HG03521 (cell line): Measurements from ENCODE around the gene MTIF2.
"Not testable (repeated sequence)": the region's sequence is repeated elsewhere in the genome, so short reads cannot be mapped to it uniquely, and the experiment has no call there.

Experiments
- ATAC-seq: cut with Tn5 transposase; IDR thresholded peaks from one replicate; pipeline ENCODE4 v1.9.1; 2021; ENCODE audit warnings: mild to moderate bottlenecking, moderate library complexity; ENCODE audit not compliant: unreplicated experiment

The MTIF2 gene

GRCh38 chr2:55268907-55269644 is at the start of gene MTIF2:
Gene MTIF2, minus strand, starts transcription at chr2:55269231. Its CDS starts 5,373 bp downstream, at chr2:55263858.
- ATAC-seq = peak; percentile 98

GRCh38 chr2:55314985-55315384 is 46.0 kb upstream of the MTIF2 start:
- ATAC-seq = no peak

- ATAC-seq = peak; percentile 82
Observed at GRCh38 chr2:55311444-55311870, 42.4 kb upstream of the MTIF2 start.

DNA sequence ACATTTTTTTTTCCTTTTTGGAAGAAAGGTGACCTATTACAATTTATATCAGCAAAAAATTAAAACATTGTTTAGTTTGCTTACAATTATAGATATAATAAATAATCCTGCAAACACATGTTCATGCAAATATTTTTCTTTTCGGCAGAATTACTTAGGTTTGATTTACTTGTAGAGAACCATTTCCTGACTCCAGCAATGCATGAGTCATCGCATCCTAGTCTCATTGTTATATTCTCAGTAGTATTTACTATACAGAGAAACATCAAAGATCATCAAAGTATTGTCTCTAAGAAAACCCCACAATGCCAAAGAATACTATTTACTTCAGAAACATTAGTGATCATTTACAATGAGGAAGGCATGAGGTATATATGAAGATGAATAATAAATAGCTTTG is 40.4 kb upstream of the MTIF2 start:
- no peak for ATAC-seq

DNA sequence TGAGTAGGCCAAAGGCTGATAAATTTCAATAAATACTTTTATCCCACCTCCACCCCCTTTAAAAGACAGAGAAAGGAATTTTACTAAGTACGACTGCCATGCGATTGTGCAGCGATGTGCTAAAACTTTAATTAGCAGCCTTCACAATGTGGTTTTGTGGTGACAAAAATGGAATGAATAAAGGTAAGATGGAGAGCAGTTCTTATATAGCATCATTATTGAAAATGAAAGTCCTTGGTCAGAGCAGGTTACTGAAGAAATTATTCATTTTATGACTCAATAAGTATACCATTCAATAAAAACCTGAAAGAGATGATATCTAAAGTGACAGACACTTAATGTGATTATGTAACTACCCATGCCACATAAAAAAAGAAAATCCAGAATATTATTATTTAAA is 33.2 kb upstream of the MTIF2 start:
- peak; percentile 73 for ATAC-seq

- no peak for ATAC-seq
Observed at GRCh38 chr2:55301277-55301676, 32.2 kb upstream of the MTIF2 start.

DNA sequence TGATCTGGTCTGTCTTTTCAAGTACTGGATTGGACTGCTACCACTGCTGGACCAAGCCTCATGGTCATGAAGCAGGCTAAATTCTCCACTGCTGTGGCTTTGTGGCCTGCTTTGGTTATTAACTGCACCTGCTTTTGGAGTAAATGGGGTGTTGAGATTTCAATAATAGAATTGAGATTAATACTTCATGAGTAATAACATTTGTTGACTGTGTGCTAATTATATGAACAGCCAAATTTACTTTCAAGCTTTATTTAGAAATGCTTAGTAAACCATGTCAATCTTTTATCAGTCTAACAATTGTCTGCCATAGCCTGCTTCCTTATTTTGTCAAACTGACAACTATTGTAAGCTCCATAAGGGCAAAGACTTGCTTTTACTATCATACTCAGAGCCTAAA is 27.4 kb upstream of the MTIF2 start:
- no peak for ATAC-seq

GRCh38 chr2:55283083-55283482 is 14.1 kb upstream of the MTIF2 start:
- no peak for ATAC-seq

DNA sequence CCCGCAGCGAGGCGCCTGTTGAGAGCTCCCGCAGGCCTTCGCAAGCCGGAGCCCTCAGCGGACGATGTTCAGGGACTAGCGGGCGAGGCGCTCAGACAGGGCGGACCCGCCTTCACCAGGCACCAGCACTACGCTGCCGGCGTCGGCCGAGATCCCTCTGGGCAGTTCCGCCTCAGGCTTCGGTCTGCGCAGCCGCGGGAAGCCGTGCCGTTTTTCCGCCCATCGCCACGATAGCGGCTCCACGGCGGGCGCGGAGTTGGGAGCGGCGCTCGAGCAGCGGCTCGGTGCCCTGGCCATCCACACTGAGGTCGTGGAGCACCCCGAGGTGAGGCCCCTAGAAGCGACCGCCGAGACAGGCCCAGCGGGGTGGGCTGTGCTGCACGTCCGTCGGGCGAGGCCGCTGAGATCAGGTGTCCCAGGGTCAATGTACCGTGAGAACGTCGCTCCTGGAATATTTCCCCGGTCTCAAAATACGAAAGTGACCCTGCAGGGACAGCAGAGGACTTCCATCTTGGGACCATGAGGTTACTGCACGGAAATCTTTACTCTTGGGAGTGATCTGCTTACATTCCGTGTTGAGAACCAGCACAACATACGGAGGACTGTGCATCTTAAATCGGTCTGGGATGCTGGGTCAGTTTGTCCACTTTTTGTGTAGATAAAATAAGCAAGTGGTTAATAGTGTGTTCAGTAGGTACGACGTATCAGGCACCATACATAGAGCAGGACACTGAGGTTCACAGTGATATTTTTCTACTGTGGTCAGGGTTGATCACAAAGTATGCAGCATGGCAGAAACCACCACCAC is 13.3 kb upstream of the MTIF2 start:
- ATAC-seq = peak; percentile 99

DNA sequence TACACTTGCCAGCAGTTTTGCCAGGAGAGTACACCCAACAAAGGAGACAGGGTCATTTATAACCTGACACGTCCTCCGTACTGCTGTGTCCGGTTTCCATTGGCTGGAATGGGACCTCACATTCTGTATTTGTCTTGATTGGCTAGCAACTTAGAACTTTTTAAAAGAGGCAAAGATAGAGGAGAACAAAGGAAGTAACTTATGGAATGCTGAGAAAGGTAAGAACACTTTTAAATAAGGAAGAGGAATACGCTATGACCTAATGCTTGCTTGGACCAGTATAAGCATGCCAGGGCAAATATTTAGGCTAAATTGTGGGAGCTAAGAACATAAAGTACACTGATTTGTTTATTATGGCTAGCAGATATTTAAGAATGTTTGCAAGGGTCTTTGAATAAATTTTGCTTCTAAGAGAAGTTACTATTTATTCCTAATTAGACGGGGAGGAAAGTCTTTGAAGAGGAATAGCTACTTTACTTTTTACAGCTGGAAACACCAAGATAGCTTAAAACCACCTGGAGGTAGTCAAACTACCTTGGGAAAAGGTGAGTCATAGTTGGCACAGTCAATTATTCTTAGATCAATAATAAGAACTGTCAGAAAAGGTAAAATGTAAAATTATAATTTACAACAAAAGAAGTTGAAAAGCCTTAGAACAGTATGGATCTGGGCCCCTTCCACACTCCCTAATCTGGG is 12.0 kb upstream of the MTIF2 start:
- ATAC-seq = not testable (repeated sequence)

DNA sequence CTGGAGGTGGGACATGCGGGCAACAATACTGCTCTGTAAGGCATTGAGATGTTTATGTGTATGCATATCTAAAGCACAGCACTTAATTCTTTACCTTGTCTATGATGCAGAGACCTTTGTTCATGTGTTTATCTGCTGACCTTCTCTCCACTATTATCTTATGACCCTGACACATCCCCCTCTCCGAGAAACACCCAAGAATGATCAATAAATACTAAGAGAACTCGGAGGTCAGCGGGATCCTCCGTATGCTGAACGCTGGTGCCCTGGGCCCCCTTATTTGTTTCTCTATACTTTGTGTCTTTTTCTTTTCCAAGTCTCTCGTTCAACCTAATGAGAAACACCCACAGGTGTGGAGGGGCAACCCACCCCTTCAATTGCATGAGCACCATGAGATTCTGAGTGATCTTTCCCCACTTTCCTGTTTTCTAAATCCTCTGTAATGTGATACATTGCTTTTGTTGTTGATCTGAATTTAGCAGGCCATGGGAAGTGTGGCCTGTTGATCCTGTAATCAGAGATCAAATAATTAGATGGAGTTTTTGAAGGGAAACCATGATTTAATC is 10.9 kb upstream of the MTIF2 start:
- ATAC-seq = not testable (repeated sequence)

GRCh38 chr2:55279214-55279835 is 10.3 kb upstream of the MTIF2 start:
- not testable (repeated sequence) for ATAC-seq

- no peak for ATAC-seq
Observed at GRCh38 chr2:55277310-55277709, 8.3 kb upstream of the MTIF2 start.

DNA sequence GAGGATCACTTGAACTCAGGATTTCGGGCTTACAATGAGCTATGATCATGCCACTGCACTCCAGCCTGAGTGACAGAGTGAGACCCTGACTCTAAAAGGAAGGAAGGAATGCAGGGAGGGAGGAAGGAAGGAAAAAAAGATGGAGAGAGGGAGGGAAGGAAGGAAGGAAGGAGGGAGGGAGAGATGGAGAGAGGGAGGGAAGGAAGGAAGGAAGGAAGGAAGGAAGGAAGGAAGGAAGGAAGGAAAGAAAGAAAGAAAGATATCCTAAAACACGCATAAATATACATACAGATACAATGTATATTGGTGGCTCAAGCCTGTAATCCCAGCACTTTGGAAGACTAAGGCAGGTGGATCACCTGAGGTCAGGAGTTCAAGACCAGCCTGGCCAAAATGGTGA is 5.3 kb upstream of the MTIF2 start:
- not testable (repeated sequence) for ATAC-seq

GRCh38 chr2:55269645-55269990 is 587 bp upstream of the MTIF2 start:
- no peak for ATAC-seq

DNA sequence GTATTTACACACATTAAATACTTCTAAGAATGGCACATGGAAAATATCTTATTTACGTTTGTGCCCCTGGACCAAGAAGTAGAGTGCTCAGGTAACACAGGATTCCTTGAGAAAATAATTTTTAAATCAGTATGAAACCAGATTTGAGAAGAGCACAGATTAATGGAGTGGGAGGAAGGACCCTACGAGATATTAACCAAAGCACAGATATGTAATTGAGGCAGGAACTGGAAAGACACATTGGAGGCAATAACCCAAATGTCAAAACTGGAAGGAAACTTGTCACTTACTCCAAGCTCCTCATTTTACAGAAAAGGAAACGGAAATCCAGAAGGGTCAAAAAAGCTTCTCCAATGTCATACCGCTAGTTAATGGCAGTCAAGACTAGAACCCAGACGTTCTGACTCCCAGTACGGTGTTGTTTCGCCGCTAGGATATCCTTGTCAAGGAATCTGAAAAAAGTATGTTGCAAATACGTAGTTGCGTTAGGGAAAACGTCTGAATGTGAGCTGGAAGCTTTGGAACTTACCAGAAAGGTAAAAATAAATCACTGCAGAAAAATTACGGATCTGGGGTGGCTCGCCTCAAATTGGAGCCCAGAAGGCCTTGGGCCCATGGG is 634 bp downstream of the MTIF2 start:
- ATAC-seq = no peak

DNA sequence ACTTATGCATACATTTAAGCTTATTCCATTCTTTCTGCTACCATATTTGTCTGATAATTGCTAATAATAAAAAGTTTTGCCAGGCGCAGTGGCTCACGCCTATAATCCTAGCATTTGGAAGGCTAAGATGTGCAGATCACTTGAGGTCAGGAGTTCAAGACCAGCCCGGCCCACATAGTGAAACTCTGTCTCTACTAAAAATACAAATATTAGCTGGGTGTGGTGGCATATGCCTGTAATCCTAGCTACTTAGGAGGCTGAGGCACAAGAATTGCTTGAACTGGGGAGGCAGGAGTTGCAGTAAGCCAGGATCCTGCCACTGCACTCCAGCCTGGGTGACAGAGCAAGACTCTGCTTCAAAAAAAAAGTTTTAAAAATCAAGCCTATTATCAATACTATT is 9.4 kb downstream of the MTIF2 start:
- ATAC-seq = not testable (repeated sequence)

DNA sequence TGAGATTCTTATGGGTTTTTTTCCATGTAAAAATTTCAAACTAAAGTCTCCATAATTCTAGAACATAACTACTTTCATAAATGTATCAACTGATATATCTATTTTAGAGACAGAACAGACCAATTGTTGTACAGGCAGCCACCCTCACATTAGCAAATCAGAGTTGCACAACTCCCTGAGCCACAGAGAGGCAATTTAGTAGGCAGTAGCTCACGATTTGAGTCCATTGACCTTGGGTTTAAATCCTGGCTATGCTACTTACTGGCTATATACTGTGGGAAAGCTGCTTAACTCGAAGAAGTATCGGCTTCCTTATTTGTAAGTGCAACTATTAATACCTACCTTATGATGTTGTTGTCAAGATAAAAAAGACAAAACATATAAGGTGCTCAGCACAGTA is 16.2 kb downstream of the MTIF2 start:
- ATAC-seq = no peak

GRCh38 chr2:55247025-55247424 is 22.0 kb downstream of the MTIF2 start:
- ATAC-seq = no peak

DNA sequence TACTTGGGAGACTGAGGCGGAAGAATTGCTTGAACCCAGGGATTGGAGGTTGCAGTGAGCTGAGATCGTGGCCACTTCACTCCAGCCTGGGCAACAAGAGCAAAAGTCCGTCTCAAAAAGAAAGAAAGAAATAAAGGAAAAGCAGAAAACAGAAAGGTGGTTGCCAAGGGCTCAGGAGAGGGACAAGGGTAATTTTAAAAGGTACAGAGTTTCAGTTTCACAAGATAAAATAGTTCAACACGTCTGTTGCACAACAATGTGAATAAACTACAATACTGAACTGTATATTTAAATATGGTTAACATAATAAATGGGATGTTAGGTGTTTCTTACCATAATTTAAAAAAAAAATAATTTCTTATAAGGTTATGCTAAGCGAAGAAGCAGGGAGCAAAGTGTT is 23.6 kb downstream of the MTIF2 start:
- ATAC-seq = no peak
